Measurements from ENCODE around the gene ZNF780B.

Gene ZNF780B

DNA sequence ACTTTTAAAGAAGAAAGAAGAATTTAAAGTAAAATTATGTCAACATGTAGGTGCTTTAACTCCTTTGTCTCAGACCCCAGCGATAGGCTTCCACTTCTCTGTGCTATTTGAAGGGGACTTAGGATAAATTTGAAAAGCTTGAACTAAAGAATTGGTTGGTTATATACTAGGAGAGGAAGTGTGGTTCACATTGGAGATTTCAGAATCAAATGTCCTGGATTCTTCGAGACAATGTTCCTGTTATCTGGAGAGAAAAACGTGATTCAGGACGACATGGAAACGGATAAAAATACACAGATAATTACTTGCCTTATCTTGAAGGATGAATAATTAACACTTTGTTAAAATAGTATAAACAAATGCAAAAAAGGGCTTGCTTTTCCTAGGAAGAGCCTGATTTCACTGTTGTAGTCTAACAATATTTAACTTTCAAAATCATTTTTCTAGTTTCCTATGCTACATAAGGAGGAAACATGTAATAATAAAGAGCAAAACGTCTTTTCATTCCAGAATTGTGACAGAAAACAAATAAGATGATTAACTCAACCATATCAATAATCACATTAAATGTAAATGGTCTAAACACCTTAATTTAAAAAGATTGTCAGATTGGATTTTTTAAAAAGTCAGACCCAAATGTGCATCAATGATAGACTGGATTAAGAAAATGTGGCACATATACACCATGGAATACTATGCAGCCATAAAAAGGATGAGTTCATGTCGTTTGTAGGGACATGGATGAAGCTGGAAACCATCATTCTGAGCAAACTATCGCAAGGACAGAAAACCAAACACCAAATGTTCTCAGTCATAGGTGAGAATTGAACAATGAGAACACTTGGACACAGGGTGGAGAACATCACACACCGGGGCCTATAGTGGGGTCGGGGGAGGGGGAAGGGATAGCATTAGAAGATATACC, 35.4 kb upstream of the ZNF780B start:
- Histone ChIP-seq H3K36me3 (peaks cover 3% of the 10 kb centered on the region), H3K27me3 (ENCODE audit: insufficient read depth, low read depth, severe bottlenecking) (no peaks in the 10 kb centered on the region), H3K27ac (peak overlapping the region; percentile 85), H3K9me3 (ENCODE audit: severe bottlenecking) (no peaks in the 10 kb centered on the region), H3K4me3 (ENCODE audit: low read depth, low read length) (peak overlapping the region; percentile 94)
- no peak for DNase-seq
- TF ChIP-seq, protein P1, sequence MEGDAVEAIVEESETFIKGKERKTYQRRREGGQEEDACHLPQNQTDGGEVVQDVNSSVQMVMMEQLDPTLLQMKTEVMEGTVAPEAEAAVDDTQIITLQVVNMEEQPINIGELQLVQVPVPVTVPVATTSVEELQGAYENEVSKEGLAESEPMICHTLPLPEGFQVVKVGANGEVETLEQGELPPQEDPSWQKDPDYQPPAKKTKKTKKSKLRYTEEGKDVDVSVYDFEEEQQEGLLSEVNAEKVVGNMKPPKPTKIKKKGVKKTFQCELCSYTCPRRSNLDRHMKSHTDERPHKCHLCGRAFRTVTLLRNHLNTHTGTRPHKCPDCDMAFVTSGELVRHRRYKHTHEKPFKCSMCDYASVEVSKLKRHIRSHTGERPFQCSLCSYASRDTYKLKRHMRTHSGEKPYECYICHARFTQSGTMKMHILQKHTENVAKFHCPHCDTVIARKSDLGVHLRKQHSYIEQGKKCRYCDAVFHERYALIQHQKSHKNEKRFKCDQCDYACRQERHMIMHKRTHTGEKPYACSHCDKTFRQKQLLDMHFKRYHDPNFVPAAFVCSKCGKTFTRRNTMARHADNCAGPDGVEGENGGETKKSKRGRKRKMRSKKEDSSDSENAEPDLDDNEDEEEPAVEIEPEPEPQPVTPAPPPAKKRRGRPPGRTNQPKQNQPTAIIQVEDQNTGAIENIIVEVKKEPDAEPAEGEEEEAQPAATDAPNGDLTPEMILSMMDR (IDR thresholded peaks at IDR 0.05; ENCODE audit: low read depth, low read length), result no peak

- TF ChIP-seq, protein P1 (IDR thresholded peaks at IDR 0.05; ENCODE audit: low read depth, low read length), result no peak
- peaks cover 3% of the 10 kb centered on the region for H3K36me3 ChIP-seq
- DNase-seq, result peak; percentile 87
- H3K9me3 ChIP-seq (ENCODE audit: severe bottlenecking), result no peaks in the 10 kb centered on the region
- H3K27me3 ChIP-seq (ENCODE audit: insufficient read depth, low read depth, severe bottlenecking), result no peaks in the 10 kb centered on the region
- H3K4me3 ChIP-seq (ENCODE audit: low read depth, low read length), result peak within 1 kb of the TSS; percentile 94
- peak within 1 kb of the TSS; percentile 85 for H3K27ac ChIP-seq
These were observed 34.5 kb upstream of the ZNF780B start, which contains the start of gene ZNF780A for GRCh38 chr19:40090241-40091204. ZNF780A (minus strand) TSS chr19:40090943; CDS start chr19:40084753, 6,190 bp downstream.

GRCh38 chr19:40089462-40089861, 33.4 kb upstream of the ZNF780B start:
- H3K27me3 ChIP-seq (ENCODE audit: insufficient read depth, low read depth, severe bottlenecking), result no peaks in the 10 kb centered on the region
- no peak overlapping the region for H3K27ac ChIP-seq
- H3K4me3 ChIP-seq (ENCODE audit: low read depth, low read length), result peak overlapping the region; percentile 94
- no peaks in the 10 kb centered on the region for H3K9me3 ChIP-seq (ENCODE audit: severe bottlenecking)
- TF ChIP-seq, protein P1 (IDR thresholded peaks at IDR 0.05; ENCODE audit: low read depth, low read length), result no peak
- peaks cover 3% of the 10 kb centered on the region for H3K36me3 ChIP-seq
- no peak for DNase-seq

GRCh38 chr19:40088299-40089047, 32.4 kb upstream of the ZNF780B start:
- TF ChIP-seq, protein P1 (IDR thresholded peaks at IDR 0.05; ENCODE audit: low read depth, low read length), result no peak
- no peak for DNase-seq
- Histone ChIP-seq H3K9me3 (ENCODE audit: severe bottlenecking) (no peaks in the 10 kb centered on the region), H3K27ac (no peak overlapping the region), H3K36me3 (peaks cover 8% of the 10 kb centered on the region), H3K27me3 (ENCODE audit: insufficient read depth, low read depth, severe bottlenecking) (no peaks in the 10 kb centered on the region), H3K4me3 (ENCODE audit: low read depth, low read length) (no peak overlapping the region)

- H3K27ac ChIP-seq, result no peak overlapping the region
- H3K4me3 ChIP-seq (ENCODE audit: low read depth, low read length), result no peak overlapping the region
- no peak for DNase-seq
- H3K9me3 ChIP-seq (ENCODE audit: severe bottlenecking), result no peaks in the 10 kb centered on the region
- no peaks in the 10 kb centered on the region for H3K27me3 ChIP-seq (ENCODE audit: insufficient read depth, low read depth, severe bottlenecking)
- TF ChIP-seq, protein P1 (IDR thresholded peaks at IDR 0.05; ENCODE audit: low read depth, low read length), result no peak
- peaks cover 43% of the 10 kb centered on the region for H3K36me3 ChIP-seq
These were observed 28.9 kb upstream of the ZNF780B start for GRCh38 chr19:40084948-40085347.
